ENCODE results near the gene MAD1L1.

- no peak for TF ChIP-seq CTCF (IDR thresholded peaks at IDR 0.05 in 8 of 11, conservative IDR thresholded peaks at IDR 0.05 in 3 of 11)
- no peak for TF ChIP-seq POLR2AphosphoS5 (IDR thresholded peaks at IDR 0.05)
- TF ChIP-seq POLR2A (IDR thresholded peaks at IDR 0.05), result no peak
These were observed 22.7 kb upstream of the MAD1L1 start for GRCh38 chr7:2255145-2256139.
